HG03520 (cell line): Measurements from ENCODE around the gene ANKDD1B.
"Not testable (repeated sequence)": the region's sequence is repeated elsewhere in the genome, so short reads cannot be mapped to it uniquely, and the experiment has no call there.

Source experiments
- ATAC-seq: cut with Tn5 transposase; IDR thresholded peaks from one replicate; pipeline ENCODE4 v1.9.1; 2021; ENCODE audit warnings: mild to moderate bottlenecking, moderate library complexity; ENCODE audit not compliant: unreplicated experiment

ANKDD1B gene

GRCh38 chr5:75695472-75696351, 84.5 kb downstream of the ANKDD1B start:
- not testable (repeated sequence) for ATAC-seq

GRCh38 chr5:75701856-75702255, 90.6 kb downstream of the ANKDD1B start:
- ATAC-seq = no peak

- ATAC-seq = no peak
Observed at GRCh38 chr5:75706016-75706415, 94.8 kb downstream of the ANKDD1B start.

- ATAC-seq = no peak
Observed at GRCh38 chr5:75706775-75707174, 95.5 kb downstream of the ANKDD1B start.

GRCh38 chr5:75707911-75708509, 96.8 kb downstream of the ANKDD1B start:
- no peak for ATAC-seq

- no peak for ATAC-seq
Observed at GRCh38 chr5:75710637-75711036, 99.4 kb downstream of the ANKDD1B start.

GRCh38 chr5:75711151-75711550, 99.9 kb downstream of the ANKDD1B start:
- ATAC-seq = no peak

- ATAC-seq = no peak
Observed at GRCh38 chr5:75712091-75712490, 100.8 kb downstream of the ANKDD1B start.

- peak; percentile 1 for ATAC-seq
Observed at GRCh38 chr5:75716715-75717081, 105.4 kb downstream of the ANKDD1B start.

GRCh38 chr5:75717082-75717922, 106.0 kb downstream of the ANKDD1B start, which contains the start of gene POC5:
TSS of gene POC5 (minus strand) at chr5:75717437. CDS start at chr5:75712937, 4,500 bp downstream.
- ATAC-seq = peak; percentile 94

GRCh38 chr5:75720882-75721281, 109.6 kb downstream of the ANKDD1B start:
- no peak for ATAC-seq
